Panc1 (cell line): ENCODE data around the gene CFAP119.

Experiments used
- CTCF ChIP-seq: fragments of 450-650 bp; IDR thresholded peaks from 2 replicates; pipeline ENCODE4 v1.5.1; 2017; ENCODE audit warnings: mild to moderate bottlenecking
- REST ChIP-seq, 2 experiments: IDR thresholded peaks; 2 replicates each; pipeline ENCODE4 v1.6.1; 2011 to 2012; ENCODE audit warnings: low read depth in 2 of 2, control low read depth in 1 of 2, low read length in 1 of 2, mild to moderate bottlenecking in 1 of 2, moderate library complexity in 1 of 2; ENCODE audit not compliant: insufficient read depth in 1 of 2
- TCF7L2 ChIP-seq: IDR thresholded peaks from 2 replicates; pipeline ENCODE4 v1.6.1; 2011; ENCODE audit warnings: mild to moderate bottlenecking, low read depth, low read length, inconsistent platforms

- TF ChIP-seq CTCF: no peak
- TF ChIP-seq TCF7L2: no peak
- no peak for TF ChIP-seq REST (IDR thresholded peaks at IDR 0.05; ENCODE audit: insufficient read depth in 1 of 2, low read depth in 2 of 2, low read length in 1 of 2)
Observed at GRCh38 chr16:30769379-30770089, 7.7 kb upstream of the CFAP119 start.
